Stimulated activated CD4-positive, alpha-beta T cell treated with anti-CD3 and anti-CD28 coated beads, TNF-alpha, amount 100 ng/mL, for 24 hours (primary cell): Measurements from ENCODE around the gene THBS3.
"Not testable (repeated sequence)": the region's sequence is repeated elsewhere in the genome, so short reads cannot be mapped to it uniquely, and the experiment has no call there.

Source experiments
- DNase-seq, 3 experiments: peaks; one replicate each; pipeline ENCODE4 v3.0.0-alpha.2; 2020; ENCODE audit warnings: low read depth in 3 of 3

Gene THBS3

GRCh38 chr1:155207806-155208540 lies at the start of gene THBS3:
Gene THBS3, minus strand, starts transcription at chr1:155207897. Its CDS starts 21 bp downstream, at chr1:155207876.
- DNase-seq, result peak in 1 of 3 experiments; percentile 9

DNA sequence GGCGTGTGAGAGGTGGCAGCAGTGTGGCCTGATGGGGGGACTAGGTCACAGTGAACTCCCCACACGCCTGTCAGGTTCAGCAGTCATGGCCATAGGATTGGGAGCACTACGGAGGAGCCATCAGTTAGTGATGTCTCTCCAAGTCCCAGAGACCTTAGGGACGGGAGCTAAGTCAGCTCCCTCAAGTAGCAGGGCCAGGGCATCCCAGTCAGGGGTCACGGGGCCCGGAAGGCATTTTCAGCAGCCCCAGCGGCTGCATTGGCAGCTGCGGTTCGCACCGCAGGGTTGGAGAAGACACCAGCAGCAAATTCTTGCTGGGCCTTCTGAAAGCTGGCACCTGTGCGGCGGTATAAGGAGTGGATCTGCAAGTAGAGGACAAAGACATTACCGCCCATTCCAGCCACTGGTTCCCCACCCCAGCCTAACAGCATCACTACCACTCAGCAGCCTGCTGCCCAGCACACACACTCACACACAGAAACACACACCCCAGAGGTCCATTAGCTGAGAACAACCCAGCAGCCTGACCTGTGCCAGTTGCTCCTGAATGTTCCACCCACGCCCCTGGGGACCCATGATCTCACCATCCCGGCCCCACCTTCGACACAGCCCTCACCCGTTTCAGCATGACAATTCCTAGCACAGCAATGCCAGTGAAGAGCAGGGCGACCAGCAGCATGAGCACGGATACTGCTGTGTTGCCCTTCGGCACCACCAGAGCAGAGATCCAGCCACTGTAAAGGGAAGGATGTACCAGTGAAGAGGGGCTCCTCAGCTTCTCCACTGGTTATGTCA lies 48.6 kb upstream of the THBS3 start:
- no peak for DNase-seq

DNA sequence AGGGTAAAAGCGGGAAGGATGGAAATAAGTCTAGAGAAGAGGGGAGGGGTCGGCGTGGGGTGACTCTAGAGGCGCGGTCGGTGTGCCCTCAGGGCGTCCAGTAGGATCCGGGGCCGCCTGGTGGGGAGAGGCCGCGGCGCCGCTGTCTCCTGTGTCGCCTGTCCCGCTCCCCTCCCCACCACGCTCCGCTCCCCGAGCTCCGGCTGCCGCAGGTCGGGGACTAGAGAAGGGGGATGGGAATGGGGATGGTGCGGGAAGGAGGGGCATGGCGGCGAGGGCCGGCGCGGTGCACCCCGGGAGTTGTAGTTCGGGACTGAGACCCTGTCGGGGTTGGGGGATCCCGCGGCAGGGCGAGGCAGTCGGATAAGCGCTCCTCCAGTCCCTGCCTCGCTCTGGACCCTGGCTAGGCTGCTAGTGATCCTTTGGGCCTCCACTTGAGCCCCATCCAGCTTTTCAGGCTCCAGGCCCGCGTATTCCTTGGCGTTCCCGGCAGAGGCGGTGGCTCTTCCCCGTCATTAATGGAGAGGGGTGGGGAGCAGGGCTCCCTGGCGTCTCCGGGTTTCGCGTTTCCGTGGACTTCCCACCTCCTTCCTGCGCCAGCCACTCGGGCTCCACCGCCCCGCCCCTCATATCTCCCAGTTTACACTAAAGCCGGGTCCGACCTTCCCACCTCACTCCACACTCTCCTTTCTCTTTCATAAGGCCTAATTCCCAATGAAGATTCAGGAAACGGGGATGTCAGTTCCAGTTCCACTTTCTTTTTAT lies 47.7 kb upstream of the THBS3 start, which contains the start of gene ENTREP3:
ENTREP3 (minus strand) TSS at position 241 of the 765 bp plus-strand sequence. CDS start 606 bp downstream, outside the sequence.
- DNase-seq, result peak; percentile 55 to 81 (median 72)

DNA sequence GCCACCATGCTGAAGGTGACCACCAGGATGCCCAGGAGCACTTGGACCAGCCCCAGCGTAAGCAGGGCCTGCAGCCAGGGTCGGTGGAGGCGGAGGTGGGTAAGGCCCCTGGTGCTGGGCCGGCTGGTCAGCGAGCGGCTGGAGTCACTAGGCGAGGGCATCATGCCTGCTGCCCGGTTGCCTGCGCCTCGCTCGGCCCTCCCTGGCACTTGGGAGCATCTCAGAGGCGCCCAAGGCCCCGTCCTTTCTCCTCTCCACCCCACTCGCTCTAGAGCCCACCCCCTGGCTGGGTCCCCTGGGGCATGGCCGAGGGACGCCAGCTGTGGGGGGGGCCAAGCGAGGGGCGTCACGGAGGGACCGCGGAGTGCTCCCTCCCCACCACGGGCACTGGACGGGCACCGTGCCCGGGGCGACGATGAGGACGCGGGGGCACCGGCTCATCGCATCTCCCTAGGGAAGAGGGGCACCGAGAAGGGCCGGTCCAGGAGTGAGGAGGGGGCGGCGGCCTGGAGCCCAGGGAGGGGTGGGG lies 47.1 kb upstream of the THBS3 start:
- DNase-seq, result no peak

DNA sequence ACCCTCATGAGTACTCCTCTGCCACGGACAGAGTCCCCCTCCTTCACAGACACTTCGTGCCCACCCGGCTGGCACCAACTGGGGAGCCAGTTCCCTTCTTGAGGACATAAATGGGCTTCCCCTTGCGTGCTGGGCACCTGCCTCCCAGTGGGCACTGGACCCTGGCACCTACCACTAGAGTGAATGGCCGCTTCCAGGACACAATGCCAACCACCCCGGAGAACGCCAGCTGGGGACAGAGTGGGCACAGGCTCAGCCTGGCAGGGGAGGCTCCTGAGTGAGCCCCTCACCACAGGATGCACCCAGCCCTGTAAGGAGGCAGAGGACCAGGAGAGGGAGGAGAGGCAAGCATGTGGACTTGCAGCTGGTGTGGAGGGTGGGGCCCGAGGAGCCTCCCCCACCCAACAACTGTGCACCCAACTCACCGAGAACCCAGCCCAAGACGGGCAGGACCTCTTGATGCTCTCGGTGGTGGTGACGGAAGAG lies 46.6 kb upstream of the THBS3 start:
- DNase-seq, result no peak

DNA sequence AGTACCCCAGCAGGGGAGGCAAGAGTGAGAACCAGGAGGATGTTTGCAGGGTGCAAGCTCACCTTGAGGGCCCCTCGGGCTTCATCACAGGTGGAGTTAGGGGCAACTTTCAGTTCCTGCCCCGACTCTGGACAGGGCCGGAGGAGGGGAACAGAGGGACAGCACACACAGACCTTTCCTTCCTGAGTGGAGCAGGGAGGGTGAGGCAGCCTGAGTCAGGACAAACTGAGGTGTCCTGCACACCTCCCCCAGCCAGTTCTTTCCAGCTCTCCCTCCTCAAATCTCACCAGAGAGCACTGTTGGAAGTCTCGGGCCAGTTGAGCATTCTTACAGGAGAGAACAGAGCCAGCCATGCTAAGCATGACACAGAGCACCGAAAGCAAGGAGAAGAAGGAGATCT lies 46.1 kb upstream of the THBS3 start:
- no peak for DNase-seq

DNA sequence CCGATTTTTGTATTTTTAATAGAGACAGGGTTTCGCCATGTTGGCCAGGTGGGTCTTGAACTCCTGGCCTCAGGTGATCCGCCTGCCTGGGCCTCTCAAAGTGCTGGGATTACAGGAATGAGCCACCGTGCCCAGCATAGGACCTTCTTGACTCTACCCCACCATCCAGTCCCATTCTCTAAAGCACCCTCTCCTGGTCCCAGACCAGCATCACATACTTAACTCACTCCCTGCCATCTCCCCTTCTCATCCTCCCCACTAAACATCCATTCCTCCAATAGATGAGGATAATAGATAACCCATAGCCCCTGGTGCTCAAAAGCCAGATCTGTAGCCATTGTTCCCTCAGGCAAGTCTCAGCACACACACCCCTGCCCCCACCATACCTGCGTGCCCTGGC lies 45.5 kb upstream of the THBS3 start:
- DNase-seq, result no peak

DNA sequence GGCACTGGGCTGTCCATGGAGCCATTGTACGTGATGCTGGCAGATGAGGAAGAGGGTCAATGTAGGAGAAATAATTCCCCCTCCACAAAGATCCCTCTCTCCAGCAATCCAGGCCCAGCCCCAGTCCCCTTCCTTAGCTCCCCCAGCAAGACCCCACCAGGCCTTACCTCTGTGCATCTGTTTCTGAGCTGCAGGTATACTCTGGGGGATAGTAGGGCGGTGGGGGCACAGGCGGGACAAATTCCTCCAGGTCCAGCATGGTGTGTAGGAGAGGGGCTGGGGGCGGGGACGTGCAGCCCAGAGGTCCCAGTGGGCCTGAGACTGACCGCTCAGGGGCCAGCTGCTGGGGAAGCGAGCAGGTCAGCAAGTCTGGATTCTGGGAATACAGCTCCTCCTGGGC lies 43.9 kb upstream of the THBS3 start:
- no peak for DNase-seq

- DNase-seq, result peak; percentile 94 to 96 (median 95)
These were observed 43.1 kb upstream of the THBS3 start for GRCh38 chr1:155250633-155251449.

- DNase-seq, result no peak
These were observed 42.5 kb upstream of the THBS3 start for GRCh38 chr1:155250246-155250632.

GRCh38 chr1:155247667-155248553 lies 40.2 kb upstream of the THBS3 start:
- no peak for DNase-seq

- not testable (repeated sequence) for DNase-seq
These were observed 39.1 kb upstream of the THBS3 start for GRCh38 chr1:155246796-155247195.

DNA sequence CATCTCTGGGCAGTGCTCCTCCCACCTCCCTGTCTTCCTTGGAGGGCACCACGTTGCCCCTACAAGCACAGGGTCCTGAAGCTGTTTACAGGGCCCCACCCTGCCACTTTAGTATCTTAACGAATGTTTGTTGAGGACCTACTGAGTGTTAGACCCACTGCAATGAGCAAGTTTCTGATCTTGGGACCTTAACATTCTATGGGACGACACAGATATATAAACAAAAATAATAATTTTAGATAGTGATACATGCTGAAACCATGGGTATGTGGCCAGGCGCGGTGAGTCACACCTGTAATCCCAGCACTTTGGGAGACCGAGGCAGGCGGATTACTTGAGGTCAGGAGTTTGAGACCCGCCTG lies 37.4 kb upstream of the THBS3 start:
- DNase-seq, result no peak

DNA sequence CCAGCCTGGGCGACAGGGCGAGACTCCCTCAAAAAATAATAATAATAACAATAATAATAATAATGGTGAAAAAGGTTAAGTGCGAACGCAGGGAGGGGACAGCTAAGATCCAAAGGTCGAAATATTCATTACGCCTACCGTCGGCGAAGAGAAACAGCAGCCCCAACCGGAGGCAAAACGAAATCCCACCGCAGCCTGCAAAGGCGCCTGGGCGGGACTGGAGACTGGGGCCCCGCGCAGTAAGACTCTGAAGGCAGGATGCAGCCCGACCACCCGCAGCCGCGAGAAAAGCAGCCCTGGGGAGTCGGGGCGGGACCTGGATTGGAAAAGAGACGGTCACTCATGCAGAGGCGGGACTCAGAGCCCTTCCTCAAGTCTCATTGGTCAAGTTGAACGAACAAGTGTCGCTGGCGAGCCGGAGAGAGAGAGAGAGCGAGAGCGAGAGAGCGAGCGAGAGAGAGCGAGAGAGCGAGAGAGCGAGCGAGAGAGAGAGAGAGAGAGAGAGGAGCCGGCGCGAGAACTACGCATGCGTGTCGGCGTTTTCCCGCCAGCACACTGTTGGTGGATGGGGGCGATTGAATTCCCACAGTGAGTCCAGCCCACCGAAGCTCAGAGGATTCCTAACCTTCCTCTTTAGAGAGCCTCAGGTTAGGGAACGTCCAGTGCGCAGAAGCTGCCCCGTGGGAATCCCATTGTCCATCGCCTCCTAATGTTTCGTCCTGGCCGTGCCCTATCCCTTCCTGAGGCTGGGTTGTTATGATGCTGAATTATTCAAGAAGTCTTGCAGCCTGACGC lies 36.9 kb upstream of the THBS3 start:
- DNase-seq, result peak; percentile 80 to 95 (median 84)

DNA sequence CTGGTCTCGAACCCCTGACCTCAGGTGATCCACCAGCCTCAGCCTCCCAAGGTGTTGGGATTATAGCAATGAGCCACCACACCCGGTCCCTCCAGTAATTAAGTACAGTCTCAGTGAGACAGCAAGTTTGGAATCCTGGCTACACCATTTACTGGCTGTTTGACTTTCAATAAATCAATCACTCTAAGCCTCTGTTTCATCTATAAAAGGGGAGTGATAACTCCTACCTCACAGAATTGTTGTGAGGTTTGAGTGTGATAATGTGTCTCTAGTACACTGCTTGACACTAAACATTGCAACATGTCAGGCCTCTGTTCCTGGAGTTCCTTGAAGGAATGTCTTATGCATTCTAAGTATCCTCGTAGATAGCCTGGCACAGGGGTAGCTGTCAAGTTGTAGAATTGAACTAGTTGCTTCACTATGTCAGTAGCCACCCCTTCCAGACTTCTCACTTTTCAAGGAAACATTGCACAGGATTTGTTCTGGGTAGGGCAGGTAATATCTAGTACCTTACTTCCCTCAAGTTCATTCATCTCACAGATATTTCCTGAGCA lies 35.2 kb upstream of the THBS3 start:
- DNase-seq, result no peak

DNA sequence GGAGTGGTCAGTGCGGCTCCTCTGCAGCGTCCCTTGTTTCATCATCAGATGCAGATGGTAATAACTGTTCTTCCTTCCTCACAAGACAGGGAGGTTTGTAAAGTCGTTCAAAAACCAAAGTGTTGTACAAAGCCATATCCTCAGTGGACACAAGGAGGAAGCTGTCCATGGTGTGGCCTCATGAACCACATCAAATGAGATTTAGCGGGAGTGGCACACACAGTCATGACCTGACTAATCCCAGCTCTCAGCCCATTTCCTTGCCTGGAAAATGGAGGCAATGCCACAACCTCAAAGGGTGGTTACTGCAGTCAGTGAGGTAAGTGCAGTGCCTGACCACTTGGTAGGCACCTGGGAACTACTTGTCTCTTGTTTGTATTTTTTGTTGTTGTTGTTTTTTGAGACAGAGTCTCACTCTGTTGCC lies 34.2 kb upstream of the THBS3 start:
- no peak for DNase-seq

GRCh38 chr1:155241069-155241679 lies 33.5 kb upstream of the THBS3 start:
- peak in 2 of 3 experiments; percentile 35 to 60 for DNase-seq

DNA sequence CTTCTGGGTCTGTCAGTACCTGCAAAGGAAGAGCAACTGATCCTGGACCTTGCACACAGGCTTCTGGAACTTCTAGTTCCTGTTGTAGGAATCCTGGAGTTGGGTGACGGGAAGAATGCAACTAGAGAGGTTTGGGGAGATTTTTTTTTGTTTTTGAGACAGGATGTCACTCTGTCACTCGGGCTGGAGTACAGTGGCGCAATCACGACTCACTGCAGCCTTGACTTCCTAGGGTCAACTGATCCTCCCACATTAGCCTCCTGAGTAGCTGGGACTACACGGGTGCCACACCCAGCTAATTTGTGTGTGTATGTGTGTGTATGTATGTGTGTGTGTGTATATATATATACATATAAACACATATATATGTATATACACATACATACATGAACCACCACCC lies 28.8 kb upstream of the THBS3 start:
- DNase-seq, result no peak
